Measurements from ENCODE around the gene FYCO1. TPM values are rescaled to one million over a fixed set of nuclear protein-coding genes. Genes with fewer than 3 reads are reported as not detected.

Gene FYCO1
- total and polyA plus RNA-seq, 9 of the 15 experiments (the other 6 are each of a cell fraction or from before 2014, with no cell fraction given): 2.1 to 13.8 (median 7.4) TPM

DNA sequence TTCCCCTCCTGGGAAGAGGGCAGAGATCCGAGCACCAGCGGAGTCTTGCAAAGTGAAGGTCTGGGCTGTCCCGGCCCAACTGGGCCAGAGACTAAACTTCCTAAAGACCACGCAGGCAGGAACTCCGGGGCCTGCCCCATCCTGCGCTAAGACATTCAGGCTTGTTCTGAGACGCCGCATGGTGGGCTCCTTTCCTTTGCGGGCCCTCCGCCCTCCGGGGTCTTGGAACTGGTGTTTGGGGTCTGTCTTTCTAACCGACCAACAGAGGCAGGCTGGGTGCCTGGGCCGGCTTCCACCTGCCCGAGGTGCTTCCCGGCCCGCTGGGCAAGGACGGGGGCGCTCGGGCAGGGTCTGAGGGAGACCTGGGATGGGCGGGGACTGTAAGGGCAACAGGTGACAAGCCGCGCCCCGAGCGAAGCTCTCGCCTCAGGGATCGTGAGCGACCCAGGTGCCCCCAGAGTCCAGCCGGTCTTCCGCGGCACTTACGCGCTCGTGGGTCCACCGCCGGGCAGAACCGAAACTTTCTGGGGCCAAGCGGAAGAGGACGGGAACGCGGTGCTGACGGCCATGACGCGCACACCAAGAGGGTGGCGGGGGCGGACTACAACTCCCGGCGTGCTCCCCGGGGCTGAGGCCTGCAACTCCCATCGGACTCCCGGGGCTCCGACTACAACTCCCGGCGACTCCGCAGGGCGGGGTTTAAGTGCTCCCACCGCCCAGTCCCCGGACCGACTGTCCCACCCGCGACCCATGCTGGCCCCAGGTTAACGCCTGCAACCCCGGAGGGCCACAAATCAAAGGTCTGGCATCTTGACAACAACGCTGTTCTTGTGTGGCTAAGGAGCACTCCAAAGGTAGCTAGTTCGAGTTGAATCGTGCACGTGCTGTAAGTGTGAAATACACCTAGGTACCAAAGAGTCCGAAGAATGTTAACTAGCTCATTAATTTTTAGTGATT lies at the start of gene FYCO1 (continued):
- TF ChIP-seq, protein P1, sequence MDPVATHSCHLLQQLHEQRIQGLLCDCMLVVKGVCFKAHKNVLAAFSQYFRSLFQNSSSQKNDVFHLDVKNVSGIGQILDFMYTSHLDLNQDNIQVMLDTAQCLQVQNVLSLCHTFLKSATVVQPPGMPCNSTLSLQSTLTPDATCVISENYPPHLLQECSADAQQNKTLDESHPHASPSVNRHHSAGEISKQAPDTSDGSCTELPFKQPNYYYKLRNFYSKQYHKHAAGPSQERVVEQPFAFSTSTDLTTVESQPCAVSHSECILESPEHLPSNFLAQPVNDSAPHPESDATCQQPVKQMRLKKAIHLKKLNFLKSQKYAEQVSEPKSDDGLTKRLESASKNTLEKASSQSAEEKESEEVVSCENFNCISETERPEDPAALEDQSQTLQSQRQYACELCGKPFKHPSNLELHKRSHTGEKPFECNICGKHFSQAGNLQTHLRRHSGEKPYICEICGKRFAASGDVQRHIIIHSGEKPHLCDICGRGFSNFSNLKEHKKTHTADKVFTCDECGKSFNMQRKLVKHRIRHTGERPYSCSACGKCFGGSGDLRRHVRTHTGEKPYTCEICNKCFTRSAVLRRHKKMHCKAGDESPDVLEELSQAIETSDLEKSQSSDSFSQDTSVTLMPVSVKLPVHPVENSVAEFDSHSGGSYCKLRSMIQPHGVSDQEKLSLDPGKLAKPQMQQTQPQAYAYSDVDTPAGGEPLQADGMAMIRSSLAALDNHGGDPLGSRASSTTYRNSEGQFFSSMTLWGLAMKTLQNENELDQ (CRISPR knock-in tag; IDR thresholded peaks at IDR 0.05; ENCODE audit: borderline replicate concordance): peak; percentile 67; the same call in 1 of the 2 replicates
- TF ChIP-seq, protein P2, sequence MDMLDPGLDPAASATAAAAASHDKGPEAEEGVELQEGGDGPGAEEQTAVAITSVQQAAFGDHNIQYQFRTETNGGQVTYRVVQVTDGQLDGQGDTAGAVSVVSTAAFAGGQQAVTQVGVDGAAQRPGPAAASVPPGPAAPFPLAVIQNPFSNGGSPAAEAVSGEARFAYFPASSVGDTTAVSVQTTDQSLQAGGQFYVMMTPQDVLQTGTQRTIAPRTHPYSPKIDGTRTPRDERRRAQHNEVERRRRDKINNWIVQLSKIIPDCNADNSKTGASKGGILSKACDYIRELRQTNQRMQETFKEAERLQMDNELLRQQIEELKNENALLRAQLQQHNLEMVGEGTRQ (CRISPR knock-in tag; IDR thresholded peaks at IDR 0.05): peak; percentile 20; the same call in 1 of the 2 replicates
- TF ChIP-seq, protein P3, sequence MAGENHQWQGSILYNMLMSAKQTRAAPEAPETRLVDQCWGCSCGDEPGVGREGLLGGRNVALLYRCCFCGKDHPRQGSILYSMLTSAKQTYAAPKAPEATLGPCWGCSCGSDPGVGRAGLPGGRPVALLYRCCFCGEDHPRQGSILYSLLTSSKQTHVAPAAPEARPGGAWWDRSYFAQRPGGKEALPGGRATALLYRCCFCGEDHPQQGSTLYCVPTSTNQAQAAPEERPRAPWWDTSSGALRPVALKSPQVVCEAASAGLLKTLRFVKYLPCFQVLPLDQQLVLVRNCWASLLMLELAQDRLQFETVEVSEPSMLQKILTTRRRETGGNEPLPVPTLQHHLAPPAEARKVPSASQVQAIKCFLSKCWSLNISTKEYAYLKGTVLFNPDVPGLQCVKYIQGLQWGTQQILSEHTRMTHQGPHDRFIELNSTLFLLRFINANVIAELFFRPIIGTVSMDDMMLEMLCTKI (IDR thresholded peaks at IDR 0.05; ENCODE audit: partially characterized antibody): no peak
- no peak for TF ChIP-seq LEF1 (IDR thresholded peaks at IDR 0.05)
- TF ChIP-seq, protein P4, sequence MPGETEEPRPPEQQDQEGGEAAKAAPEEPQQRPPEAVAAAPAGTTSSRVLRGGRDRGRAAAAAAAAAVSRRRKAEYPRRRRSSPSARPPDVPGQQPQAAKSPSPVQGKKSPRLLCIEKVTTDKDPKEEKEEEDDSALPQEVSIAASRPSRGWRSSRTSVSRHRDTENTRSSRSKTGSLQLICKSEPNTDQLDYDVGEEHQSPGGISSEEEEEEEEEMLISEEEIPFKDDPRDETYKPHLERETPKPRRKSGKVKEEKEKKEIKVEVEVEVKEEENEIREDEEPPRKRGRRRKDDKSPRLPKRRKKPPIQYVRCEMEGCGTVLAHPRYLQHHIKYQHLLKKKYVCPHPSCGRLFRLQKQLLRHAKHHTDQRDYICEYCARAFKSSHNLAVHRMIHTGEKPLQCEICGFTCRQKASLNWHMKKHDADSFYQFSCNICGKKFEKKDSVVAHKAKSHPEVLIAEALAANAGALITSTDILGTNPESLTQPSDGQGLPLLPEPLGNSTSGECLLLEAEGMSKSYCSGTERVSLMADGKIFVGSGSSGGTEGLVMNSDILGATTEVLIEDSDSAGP (CRISPR knock-in tag; IDR thresholded peaks at IDR 0.05): no peak
- TF ChIP-seq, protein P5, sequence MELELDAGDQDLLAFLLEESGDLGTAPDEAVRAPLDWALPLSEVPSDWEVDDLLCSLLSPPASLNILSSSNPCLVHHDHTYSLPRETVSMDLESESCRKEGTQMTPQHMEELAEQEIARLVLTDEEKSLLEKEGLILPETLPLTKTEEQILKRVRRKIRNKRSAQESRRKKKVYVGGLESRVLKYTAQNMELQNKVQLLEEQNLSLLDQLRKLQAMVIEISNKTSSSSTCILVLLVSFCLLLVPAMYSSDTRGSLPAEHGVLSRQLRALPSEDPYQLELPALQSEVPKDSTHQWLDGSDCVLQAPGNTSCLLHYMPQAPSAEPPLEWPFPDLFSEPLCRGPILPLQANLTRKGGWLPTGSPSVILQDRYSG (tag; conservative IDR thresholded peaks at IDR 0.05; ENCODE audit: low read depth): 0 out of 2 replicates have a peak, but pooled peaks have one; percentile 75
- no peak for TF ChIP-seq BCL6 (CRISPR knock-in tag; IDR thresholded peaks at IDR 0.05)
- TF ChIP-seq HSF4 (CRISPR knock-in tag; IDR thresholded peaks at IDR 0.05; ENCODE audit: borderline replicate concordance): no peak
- peak; percentile 69 for TF ChIP-seq MEIS2 (IDR thresholded peaks at IDR 0.05; ENCODE audit: partially characterized antibody)
- TF ChIP-seq, protein P6, sequence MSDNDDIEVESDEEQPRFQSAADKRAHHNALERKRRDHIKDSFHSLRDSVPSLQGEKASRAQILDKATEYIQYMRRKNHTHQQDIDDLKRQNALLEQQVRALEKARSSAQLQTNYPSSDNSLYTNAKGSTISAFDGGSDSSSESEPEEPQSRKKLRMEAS (CRISPR knock-in tag; IDR thresholded peaks at IDR 0.05): peak; percentile 89
- TF ChIP-seq BRD9 (IDR thresholded peaks at IDR 0.05; ENCODE audit: low read depth, partially characterized antibody): no peak
- TF ChIP-seq ELF1 (tag; IDR thresholded peaks at IDR 0.05): peak; percentile 63; the same call in 1 of the 2 replicates

Measured in K562 (cell line).